GM19023 (cell line): ENCODE results near the gene S100B.
"Not testable (repeated sequence)": the region's sequence is repeated elsewhere in the genome, so short reads cannot be mapped to it uniquely, and the experiment has no call there.

ENCODE experiments used
- ATAC-seq: cut with Tn5 transposase; IDR thresholded peaks from one replicate; pipeline ENCODE4 v1.9.1; 2021; ENCODE audit warnings: mild to moderate bottlenecking, moderate library complexity; ENCODE audit not compliant: unreplicated experiment

S100B gene

DNA sequence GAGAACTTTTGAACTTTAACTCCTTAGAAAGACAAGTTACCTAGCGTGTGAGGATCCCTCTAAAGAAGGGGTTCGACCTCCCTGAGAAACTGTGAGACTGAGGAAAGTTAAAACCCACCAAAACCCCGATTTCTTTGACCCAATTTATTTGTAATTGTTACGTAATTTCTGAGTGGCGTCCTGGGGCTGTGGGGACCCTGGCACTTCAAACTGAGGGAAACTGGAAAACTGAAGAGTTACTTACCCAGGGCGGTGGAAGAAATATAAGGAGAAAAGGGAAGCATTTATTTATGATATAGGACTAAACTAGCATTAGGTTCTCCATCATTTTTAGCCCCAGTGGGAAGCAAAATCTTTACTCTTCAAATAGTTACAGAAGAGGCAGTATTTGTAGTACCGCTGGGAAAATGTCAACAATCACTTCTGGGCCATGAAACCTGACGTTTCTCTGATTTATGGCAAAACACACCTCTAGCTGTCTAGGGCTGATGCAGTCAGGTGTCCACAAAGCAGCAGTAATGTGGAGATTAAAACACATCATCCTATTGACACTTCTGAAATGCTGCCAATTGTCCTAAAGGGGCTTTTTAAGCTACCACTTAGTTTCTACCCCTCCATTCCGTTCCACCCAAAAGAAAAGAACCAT lies 430 bp downstream of the S100B start:
- no peak for ATAC-seq

DNA sequence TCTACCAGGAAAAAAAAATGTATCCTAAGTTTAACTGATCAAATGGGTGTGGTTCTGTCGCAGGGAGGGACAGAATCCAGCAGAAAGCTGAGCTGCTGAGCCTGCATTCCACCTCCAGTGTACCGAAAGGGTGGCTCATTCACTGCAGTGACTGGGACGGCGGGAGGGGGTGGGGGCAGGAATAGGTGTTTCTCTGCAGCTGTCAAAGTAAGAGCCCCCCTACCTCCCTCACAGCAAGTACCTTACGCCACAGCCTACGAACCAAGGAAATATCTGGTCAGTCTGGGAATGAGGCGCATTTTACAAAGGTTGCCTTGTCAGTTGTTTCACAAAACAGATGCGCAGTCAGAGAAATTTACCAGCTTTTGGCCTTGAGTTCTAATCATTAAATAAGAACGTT lies 1.7 kb downstream of the S100B start:
- no peak for ATAC-seq

DNA sequence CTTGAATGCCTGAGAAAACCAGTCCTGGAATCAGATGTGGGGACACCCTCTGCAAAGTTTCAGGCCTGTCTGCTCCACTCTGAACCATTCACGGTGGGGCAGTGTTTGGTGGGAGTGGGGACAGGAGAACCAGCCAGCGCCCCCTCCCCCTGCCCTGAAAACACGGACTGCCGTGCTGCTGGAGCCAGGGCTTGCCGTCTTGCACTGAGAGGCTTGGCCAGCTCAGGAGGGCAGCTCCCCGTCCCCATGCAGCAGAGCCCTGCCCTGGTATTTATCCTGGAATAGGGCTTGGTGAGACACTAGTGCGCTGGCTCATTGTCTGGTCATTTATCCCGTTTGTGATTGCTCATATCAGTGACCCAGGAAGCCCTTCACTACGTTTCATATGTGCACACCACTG lies 3.9 kb downstream of the S100B start:
- ATAC-seq = no peak

DNA sequence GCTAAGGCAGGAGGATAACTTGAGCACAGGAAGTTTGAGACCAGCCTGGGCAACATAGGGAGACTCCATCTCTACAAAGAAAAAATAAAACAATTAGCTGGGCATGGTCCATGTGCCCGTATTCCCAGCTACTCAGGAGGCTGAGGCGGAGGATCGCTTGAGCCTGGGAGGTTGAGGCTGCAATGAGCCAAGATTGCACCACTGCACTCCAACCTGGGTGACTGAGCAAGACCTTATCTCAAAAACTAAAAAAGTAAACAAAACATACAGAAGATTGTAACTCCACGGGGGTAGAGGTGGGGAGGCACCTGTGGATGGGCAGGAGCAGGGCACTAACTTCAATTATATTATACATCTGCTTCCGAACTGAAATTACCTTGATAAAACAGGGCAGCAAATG lies 4.6 kb downstream of the S100B start:
- ATAC-seq = no peak

DNA sequence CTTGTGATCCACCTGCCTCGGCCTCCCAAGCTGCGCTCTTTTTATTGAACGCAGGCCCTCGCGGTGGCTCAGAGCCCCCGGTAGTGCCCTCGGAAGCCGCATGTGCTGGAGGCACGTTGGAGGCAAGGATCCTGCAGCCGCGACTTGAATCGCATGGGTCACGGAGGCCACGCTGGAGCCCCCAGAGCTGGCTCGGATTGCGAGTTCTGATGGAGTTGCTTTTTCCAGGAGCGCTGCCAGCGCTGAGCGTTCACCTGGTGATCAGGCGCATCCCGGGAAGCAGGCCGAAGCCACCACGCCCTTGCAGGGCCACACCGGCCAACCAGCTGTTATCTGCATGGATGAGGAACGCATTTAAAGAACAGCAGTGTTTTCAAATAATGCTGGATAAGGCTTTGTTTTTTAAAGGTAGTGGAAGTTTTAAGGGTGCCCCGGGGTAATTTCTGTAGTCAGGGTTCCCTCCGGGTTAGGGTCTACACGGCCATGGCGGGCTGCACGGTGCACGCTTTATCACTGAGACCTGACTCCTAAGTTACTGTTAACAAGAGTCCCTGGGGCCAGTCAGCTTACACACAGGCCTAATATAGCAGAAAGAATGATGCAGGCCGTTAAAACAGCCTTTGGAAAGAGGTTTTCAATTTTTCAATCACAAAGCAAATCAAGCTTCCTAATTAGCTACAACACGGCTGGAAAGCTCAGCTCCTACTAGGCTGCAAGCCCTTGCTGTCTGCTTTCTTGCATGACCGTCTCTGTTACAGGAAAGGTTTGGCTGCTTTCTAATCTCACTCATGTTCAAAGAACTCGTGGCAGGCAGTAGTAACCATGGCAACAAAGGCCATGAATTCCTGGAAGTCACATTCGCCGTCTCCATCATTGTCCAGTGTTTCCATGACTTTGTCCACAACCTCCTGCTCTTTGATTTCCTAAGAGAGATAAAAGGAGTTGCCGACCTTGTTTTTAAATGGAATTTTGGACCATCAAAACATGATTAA lies 6.0 kb downstream of the S100B start:
- no peak for ATAC-seq

DNA sequence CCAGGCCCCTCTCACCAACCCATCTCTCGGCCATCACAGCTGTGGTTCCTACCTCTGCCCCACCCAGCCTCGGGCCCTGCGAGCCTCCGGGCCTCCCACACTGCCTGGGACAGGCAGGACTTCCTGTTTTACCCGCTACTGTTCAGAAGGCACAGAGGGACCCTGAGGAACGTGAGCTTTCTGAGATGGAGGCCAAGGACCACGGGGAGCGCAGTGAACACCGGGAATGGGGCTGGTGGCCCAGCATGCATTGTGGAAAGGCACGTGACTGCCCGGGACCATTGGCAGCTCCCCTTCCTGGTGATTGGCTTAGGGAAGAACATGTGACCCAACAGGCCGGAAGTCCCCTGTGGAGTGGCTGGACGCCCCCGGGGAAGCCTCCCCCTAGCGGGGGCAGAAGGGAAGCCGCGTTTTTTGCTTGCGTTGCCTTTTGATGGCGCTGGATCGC lies 7.0 kb downstream of the S100B start:
- ATAC-seq = no peak

DNA sequence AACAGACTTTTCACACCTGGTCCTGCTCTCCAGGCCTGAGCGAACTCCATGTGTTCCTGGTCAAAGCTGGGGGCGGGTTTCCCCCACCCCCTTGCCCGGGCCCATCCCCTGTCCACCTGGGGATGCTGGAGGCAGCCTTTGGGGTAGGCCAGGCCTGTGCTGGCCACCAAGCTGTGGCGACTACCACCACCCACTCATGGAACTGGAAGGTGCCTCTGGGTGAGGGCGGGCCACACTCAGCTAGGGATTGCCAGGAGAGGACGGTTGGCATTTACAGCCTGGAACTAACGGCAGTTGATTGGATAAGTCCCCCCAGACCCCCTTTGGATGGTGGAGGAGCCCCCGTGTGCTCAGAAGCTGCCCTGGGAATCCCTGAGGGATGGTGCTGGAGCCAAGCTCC lies 7.9 kb downstream of the S100B start:
- ATAC-seq = no peak

DNA sequence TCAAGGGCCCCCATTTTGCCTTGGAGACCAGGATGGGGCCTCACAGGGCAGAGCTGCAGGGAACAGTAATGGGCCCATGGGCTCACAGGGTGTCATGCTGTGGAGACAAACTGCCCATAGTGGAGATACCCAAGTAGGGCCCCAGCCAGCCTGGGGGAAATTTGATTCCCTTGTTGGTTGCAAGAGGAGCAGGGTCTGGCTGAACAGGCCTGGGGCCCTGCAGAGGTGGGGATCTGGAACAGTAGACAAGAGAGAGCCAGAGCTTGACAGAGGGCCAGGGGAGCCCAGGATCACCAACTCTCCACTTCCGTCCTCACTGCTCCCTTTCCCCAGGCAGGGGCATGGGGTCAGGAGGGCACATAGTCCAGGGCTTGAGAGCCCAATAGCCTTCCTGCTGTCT lies 8.7 kb downstream of the S100B start:
- no peak for ATAC-seq

DNA sequence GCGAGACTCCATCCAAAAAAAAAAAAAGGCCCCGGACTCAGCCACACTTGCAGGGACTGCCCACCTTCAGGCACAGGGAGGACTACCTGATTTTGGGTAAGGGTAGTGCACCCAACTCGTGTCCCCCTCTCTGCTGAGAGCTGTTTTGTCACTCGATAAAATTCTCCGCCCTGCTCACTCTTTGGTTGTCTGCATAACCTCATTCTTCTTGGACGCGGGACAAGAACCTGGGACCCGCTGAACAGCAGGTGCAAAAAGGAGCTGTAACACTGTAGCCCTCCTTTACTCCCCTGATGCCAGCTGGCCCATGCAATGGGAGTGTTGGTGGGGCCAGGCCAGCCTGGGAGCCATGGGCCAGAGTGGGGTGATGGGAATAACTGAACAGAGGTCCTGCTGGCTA lies 10.6 kb downstream of the S100B start:
- ATAC-seq = no peak

DNA sequence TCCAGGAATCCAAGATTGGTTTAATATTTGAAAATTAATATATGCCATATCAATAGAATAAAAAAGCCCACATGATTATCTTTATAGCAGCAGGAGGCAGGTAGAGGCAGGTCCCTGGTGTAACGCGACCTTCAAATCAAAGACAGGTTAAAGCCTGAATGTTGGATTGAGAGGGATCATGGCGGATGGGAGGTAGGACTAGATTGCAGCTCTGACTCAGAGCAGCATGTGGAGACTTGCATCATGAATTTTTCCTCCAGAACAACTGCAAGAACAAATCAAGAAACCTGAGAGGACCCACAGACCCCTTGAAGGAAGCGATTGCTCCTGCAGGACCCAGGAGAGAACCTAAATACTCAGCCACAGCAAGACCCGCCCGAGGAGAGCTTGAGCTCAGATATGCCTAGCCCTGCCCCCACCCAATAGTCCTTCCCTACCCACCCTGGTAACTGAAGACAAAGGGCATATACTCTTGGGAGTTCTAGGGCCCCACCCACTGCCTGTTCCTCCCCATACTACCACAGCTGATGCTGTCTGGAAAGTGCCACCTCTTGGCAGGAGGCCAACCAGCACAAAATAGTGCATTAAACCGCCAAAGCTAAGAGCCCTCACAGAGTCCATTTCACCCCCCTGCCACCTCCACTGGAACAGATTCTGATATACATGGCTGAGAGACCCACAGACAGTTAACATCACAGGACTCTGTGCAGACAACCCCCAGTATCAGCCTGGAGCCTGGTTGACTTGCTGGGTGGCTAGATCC lies 19.5 kb downstream of the S100B start:
- no peak for ATAC-seq

DNA sequence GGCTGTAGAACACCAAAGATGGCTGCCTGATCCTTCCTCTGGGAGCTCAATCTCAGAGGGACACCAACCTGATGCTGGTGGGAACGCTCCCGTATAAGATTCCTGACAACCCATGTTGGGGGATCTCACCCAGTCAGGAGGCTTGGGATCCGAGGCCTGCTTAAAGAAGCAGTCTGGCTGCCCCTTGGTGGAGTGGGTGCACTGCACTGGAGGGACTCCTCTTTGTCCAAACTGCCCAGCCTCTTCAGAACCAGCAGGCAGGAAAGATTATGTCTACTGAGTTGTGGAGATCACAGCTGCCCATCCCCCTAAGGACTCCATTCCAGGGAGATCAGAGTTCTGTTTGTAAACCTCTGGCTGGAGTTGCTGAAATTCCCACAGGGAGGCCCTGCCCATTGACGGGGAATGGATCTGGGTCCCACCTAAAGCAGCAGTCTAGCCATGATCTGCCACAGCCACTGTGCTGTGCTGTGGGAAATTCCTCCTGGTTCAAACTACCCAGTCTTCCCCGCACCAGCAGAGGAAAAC lies 23.0 kb downstream of the S100B start:
- no peak for ATAC-seq

DNA sequence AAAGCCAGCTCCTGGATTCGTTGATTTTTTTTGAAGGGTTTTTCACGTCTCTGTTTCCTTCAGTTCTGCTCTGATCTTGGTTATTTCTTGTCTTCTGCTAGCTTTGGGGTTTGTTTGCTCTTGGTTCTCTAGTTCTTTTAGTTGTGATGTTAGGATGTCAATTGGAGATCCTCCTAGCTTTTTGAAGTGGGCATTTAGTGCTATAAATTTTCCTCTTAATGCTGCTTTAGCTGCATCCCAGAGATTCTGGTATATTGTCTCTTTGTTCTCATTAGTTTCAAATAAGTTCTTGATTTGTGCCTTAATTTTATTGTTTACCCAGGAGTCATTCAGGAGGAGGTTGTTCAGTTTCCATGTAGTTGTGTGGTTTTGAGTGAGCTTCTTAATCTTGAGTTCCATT lies 25.5 kb downstream of the S100B start:
- ATAC-seq = not testable (repeated sequence)

DNA sequence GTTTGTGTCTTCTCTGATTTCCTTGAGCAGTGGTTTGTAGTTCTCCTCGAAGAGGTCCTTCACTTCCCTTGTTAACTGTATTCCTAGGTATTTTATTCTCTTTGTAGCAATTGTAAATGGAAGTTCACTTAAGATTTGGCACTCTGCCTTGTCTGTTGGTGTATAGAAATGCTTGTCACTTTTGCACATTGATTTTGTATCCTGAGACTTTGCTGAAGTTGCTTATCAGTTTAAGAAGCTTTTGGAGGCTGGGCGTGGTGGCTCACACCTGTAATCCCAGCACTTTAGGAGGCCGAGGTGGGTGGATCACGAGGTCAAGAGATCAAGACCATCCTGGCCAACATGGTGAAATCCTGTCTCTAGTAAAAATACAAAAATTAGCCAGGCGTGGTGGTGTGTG lies 27.1 kb downstream of the S100B start:
- ATAC-seq = not testable (repeated sequence)

DNA sequence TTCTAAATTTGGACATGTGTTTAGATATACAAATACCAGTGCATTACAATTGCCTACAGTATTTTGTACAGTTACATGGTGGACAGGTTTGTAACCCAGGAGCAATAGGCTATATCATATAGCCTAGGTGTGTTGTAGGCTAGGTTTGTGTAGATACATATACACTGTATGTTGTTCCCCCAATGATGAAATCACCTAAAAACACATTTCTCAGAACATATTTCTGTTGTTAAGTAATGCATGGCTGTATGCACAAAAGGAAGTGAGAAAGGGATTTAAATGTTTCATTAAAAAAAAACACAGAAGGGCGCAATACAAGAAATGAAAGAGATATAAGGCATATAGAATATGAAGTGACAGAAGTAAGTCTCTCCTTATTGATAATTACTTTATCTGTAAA lies 32.0 kb downstream of the S100B start:
- no peak for ATAC-seq

DNA sequence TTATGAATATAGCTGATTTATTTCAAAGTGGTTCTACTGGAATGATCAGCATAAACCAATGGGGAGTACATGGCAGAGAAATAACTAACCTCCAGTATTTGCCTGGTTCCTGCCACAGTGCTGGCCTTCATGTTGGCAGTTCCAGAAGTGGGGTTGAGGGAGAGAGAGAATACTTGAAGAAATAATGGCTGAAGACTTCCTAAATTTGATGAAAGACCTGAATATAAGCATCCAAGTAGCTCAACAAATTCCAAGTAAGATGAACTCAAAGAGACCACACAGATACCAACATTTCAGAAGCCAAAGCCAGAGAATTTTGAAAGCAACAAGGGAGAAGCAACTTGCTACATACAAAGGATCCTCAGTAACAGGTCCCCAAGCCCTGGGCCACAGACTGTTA lies 34.3 kb downstream of the S100B start:
- ATAC-seq = no peak

DNA sequence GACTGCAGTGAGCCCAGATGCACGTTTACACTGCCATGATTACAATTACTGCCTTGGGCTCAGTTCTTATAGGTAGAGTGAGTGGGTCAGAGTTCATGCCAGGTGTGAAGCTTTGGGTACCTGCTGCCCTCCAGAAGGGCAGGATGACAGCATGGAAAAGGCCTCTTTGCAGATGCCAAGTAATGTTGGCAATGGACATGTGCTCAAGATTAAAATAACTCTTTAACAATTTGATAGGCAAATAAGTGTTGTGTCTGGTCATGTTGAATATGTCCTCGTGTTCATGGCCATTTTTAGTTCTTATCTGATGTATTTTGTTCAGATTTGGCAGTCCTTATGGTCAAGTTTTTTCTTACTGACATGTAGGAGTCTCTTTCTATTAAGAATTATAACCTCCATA lies 34.8 kb downstream of the S100B start:
- ATAC-seq = no peak

DNA sequence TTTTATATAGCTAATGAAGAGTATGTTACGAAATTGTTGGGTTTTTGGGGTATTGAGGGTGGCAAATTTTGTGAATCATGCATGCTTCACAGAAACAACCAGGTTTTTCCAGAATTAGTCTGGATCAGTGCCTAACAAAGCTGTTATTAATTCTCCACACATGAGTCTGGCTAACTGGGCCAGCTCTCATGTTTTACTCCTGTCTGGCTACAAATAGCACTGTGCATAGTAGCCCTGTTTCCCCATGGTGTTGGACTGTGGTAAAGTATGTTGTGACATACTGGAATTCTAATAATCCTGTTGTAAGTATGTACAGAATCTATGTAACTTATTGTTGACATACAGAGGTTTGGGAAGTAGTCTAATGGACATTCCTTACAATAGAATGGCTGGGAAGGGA lies 35.8 kb downstream of the S100B start:
- ATAC-seq = no peak

DNA sequence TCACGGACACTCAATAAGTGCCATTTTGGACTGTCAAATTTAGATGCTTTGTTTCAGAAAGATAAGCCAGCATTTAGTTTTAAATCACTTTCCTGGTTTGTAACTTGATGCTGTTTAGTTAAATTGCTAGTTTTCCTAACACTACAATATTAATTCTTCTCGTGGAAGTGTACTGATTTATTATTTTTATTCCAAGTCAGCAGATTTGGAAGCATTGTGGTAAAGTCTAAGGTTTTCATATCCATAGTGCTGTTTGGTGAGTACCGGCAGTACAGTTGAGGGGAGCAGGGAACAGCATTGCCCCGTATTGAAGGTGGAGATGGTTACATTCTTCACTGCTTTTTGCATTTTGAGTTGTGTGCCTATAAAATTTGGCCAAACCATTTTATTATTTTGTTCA lies 36.3 kb downstream of the S100B start:
- ATAC-seq = no peak

DNA sequence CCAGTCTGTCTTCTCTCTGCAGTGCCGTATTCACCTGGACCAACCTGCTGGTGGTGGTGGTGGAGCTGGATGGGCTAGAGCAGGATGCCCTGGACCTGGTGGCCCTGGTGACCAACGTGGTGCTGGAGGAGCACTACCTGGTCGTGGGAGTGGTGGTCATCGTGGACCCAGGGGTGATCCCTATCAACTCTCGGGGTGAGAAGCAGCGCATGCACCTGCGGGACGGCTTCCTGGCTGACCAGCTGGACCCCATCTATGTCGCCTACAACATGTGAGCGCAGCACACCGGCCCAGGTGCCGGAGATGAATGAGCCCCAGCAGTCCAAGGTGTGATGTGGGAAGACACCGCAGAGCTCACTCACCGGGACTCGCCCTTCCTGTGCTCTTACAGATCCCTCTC lies 37.5 kb downstream of the S100B start:
- ATAC-seq = no peak

DNA sequence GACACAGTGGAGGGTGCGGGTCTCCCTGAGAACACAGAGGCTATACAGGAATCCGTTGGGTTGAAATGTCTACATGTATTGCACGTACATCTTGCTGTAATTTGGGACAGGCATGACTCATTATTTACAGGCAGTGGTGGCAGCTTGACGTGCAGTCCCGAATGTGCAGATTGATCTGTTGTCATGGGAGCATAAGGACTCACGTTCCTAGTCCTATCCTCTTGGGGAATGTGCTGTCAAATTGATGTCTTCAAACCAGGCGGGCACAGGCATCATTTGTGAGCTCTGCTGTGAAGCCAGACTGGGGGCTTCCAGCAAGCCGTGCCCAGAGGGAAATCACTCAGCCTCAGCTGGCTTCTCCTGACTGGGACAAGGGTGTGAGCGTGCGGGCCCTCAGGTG lies 40.5 kb downstream of the S100B start:
- ATAC-seq = no peak

DNA sequence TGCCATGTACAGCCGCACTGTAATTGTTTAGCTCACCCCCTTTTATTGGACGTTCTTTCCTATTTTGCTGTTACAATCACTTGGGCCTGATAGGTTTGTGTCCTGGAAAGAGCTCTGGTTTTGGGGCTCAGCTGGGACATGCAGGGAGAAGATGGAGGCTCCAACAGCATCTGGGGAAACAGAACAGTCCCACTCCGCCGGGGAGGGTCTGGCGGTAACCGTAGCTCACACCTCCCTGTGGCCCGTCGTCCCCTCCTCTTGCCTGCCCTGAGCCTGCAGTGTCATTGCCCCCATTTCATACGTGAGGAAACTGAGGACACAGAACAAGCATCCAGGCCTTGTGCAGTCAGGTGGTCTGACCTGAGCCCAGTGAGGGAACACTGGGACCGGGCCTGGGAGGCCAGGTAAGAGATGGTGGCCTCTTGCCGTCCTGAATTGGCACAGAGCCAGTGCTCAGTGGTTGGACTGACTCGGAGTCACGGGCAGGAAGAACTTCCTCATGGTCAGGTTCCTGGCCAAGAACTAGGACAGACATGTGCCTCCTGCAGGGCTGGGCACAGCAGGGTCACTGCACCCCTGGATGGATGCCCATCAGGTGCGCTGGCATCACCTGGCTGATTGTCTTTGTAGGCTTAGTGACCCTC lies 41.8 kb downstream of the S100B start:
- ATAC-seq = no peak
